Keratinocyte (primary cell): Measurements from ENCODE around the gene ST3GAL2.

Experiments
- CTCF ChIP-seq, 3 experiments: IDR thresholded peaks in 1 of 3; conservative IDR thresholded peaks in 1 of 3; optimal IDR thresholded peaks in 1 of 3; 2 replicates in 2 of 3; 3 replicates in 1 of 3; pipeline versions ENCODE3 to v1.5.1; 2011; ENCODE audit warnings: low read length in 3 of 3, mild to moderate bottlenecking in 3 of 3, moderate library complexity in 2 of 3, control low read depth in 1 of 3, inconsistent platforms in 1 of 3; ENCODE audit not compliant: insufficient read depth in 2 of 3; ENCODE audit errors: extremely low read depth in 1 of 3
- EZH2 ChIP-seq: IDR thresholded peaks from one replicate; pipeline ENCODE4 v1.6.1; 2012; ENCODE audit warnings: inconsistent platforms, mild to moderate bottlenecking, low read length, moderate library complexity

- TF ChIP-seq CTCF (optimal IDR thresholded peaks at IDR 0.05 in 1 of 3, IDR thresholded peaks at IDR 0.05 in 1 of 3, conservative IDR thresholded peaks at IDR 0.05 in 1 of 3; ENCODE audit: extremely low read depth in 1 of 3, insufficient read depth in 2 of 3, low read length in 3 of 3) (no peak), EZH2 (no peak)
These were observed 46.3 kb downstream of the ST3GAL2 start for GRCh38 chr16:70392606-70393005.
